Glutamatergic neuron (in vitro differentiated cells): ENCODE data around the gene CSRNP2. TPM values are rescaled to one million over a fixed set of nuclear protein-coding genes. Genes with fewer than 3 reads are reported as not detected.

ENCODE experiments used
- DNase-seq: peaks from one replicate; pipeline ENCODE4 v3.0.0; 2022
- H3K27ac Mint-ChIP-seq: one replicate; pipeline ENCODE4 v1.8.0; 2020; ENCODE audit warnings: mild to moderate bottlenecking, mixed read lengths, inconsistent platforms; ENCODE audit not compliant: unreplicated experiment
- H3K27me3 Mint-ChIP-seq: one replicate; pipeline ENCODE4 v1.8.0; 2020; ENCODE audit warnings: mild to moderate bottlenecking, moderate library complexity, mixed read lengths, inconsistent platforms; ENCODE audit not compliant: unreplicated experiment
- H3K36me3 Mint-ChIP-seq: one replicate; pipeline ENCODE4 v1.8.0; 2020; ENCODE audit warnings: mild to moderate bottlenecking, mixed read lengths, inconsistent platforms; ENCODE audit not compliant: unreplicated experiment
- H3K4me1 Mint-ChIP-seq: one replicate; pipeline ENCODE4 v1.8.0; 2020; ENCODE audit warnings: mild to moderate bottlenecking, low read depth, mixed read lengths, inconsistent platforms; ENCODE audit not compliant: unreplicated experiment
- H3K4me3 Mint-ChIP-seq: one replicate; pipeline ENCODE4 v1.8.0; 2020; ENCODE audit warnings: mild to moderate bottlenecking, mixed read lengths, inconsistent platforms; ENCODE audit not compliant: unreplicated experiment
- H3K9me3 Mint-ChIP-seq: one replicate; pipeline ENCODE4 v1.8.0; 2020; ENCODE audit warnings: mild to moderate bottlenecking, moderate library complexity, mixed read lengths, inconsistent platforms; ENCODE audit not compliant: unreplicated experiment
- total RNA-seq: library from RNA; stranded (reverse); fragmentation: NEBNext Ultra II Directional; extraction: Animal tissue kit (Norgen Biotek cat#: 25700); gene quantifications from one replicate; pipeline ENCODE4 v1.2.1, GENCODE V29; 2021; ENCODE audit not compliant: unreplicated experiment
- TF ChIP-seq, protein P1 (sequence below): fragments of 200-600 bp; sonication (generic); IDR thresholded peaks from one replicate; pipeline ENCODE4 v1.5.0; 2021; ENCODE audit not compliant: partially characterized antibody, unreplicated experiment

The CSRNP2 gene
- total RNA-seq, 1 donor from 2014 or later: 90.6 TPM

DNA sequence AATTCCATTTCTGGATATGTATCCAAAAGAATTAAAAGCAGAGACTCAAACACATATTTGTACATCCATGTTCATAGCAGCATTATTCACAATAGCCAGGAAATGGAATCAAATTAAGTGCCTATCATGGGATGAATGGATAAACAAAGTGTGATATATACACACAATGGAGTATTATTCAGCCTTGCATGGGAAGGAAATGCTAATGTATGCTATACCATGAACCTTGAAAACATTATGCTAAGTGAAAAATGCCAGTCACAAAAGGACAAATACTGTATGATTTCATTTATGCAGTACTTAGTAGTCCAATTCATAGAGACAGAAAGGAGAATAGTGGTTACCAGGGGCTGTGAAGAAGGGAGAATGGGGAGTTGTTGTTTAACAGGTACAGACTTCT, 32.1 kb upstream of the CSRNP2 start:
- H3K36me3 Mint-ChIP-seq: no peaks in the 10 kb centered on the region
- no peak overlapping the region for H3K27ac Mint-ChIP-seq
- no peaks in the 10 kb centered on the region for H3K27me3 Mint-ChIP-seq
- no peaks in the 10 kb centered on the region for H3K4me1 Mint-ChIP-seq
- no peaks in the 10 kb centered on the region for H3K9me3 Mint-ChIP-seq
- DNase-seq: no peak
- H3K4me3 Mint-ChIP-seq: no peak overlapping the region
- TF ChIP-seq, protein P1, sequence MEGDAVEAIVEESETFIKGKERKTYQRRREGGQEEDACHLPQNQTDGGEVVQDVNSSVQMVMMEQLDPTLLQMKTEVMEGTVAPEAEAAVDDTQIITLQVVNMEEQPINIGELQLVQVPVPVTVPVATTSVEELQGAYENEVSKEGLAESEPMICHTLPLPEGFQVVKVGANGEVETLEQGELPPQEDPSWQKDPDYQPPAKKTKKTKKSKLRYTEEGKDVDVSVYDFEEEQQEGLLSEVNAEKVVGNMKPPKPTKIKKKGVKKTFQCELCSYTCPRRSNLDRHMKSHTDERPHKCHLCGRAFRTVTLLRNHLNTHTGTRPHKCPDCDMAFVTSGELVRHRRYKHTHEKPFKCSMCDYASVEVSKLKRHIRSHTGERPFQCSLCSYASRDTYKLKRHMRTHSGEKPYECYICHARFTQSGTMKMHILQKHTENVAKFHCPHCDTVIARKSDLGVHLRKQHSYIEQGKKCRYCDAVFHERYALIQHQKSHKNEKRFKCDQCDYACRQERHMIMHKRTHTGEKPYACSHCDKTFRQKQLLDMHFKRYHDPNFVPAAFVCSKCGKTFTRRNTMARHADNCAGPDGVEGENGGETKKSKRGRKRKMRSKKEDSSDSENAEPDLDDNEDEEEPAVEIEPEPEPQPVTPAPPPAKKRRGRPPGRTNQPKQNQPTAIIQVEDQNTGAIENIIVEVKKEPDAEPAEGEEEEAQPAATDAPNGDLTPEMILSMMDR: no peak

DNA sequence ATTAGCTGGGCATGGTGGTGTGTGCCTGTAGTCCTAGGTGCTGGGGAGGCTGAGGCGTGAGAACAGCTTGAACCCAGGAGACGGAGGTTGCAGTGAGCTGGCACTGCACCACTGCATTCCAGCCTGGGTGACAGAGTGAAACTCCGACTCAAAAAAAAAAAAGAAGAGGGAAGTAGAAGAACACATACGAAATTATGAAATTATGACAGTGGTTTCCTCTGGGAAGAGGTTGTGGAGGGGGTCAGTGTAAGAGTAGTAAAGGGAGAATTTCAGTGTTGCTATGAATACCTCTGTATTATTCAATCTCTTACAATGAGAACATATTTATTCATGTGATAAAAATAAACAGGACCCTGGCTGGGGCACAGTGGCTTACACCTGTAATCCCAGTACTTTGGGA, 24.7 kb upstream of the CSRNP2 start:
- DNase-seq: no peak
- Mint-ChIP-seq H3K4me1 (no peaks in the 10 kb centered on the region), H3K36me3 (no peaks in the 10 kb centered on the region), H3K9me3 (no peaks in the 10 kb centered on the region), H3K27me3 (peaks cover 2% of the 10 kb centered on the region), H3K4me3 (no peak overlapping the region), H3K27ac (no peak overlapping the region)
- TF ChIP-seq, protein P1: no peak

DNA sequence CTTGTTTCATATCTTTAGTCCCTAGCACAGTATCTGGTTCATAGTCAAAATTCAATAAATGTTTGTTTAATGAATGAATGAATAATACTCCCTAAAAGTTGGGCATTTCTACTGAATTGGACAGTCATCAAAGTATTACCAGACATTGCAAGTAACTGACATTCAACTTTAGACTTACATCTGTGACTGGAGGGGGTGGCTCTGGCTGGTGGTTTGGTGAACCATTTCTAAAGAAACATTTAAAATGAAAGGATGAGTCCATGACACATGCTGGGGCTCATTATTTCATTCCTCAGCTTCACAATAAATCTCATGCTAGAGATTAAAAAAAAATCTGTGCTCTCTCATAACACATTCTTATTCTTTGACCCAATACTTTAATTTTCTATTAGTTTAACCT, 20.6 kb upstream of the CSRNP2 start:
- Mint-ChIP-seq H3K4me3 (no peak overlapping the region), H3K27me3 (peaks cover 2% of the 10 kb centered on the region), H3K36me3 (no peaks in the 10 kb centered on the region), H3K4me1 (no peaks in the 10 kb centered on the region), H3K9me3 (peaks cover 1% of the 10 kb centered on the region), H3K27ac (no peak overlapping the region)
- DNase-seq: no peak
- TF ChIP-seq, protein P1: no peak

DNA sequence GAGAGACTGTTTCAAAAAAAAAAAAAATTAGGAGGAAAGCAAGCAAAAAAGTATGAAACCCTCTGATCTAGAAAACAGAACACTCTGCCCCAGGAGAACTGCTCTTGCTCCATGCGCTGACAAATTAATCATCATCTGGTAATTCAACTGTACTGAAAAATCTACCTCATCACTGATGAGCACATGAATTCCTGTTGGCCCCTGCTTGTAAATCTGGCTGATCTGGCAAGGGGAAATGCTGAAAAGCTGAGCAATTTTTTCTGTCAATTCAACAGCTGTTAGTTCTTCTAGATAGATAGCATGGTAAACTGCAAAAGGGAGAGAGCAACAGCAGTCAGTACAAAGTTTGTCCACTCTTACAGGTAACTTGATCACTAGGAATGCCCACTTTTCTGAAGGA, 15.2 kb upstream of the CSRNP2 start:
- Mint-ChIP-seq H3K9me3 (peaks cover 1% of the 10 kb centered on the region), H3K36me3 (no peaks in the 10 kb centered on the region), H3K27ac (no peak overlapping the region), H3K4me3 (no peak overlapping the region), H3K4me1 (no peaks in the 10 kb centered on the region), H3K27me3 (no peaks in the 10 kb centered on the region)
- DNase-seq: no peak
- TF ChIP-seq, protein P1: no peak

DNA sequence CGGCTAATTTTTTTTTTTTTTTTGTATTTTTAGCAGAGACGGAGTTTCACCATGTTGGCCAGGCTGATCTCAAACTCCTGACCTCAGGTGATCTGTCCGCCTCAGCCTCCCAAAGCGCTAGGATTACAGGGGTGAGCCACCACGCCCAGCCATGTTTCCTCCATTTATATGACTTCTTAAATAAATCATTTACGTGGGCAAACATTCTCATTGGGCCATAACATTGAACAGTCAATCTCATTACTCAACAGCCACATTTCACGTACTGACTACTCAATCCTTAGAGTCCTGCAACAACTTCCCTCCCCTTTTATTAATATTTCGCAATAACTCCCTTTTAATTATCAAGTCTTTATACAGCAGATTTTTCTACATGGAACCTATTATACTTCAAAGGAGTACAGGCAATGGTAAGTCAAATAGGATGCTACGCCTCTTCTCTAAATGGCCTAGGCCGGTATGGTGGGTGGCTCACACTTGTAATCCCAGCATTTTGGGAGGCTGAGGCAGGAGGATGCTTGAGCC, 7.4 kb upstream of the CSRNP2 start:
- DNase-seq: no peak
- no peaks in the 10 kb centered on the region for H3K27me3 Mint-ChIP-seq
- TF ChIP-seq, protein P1: no peak
- H3K27ac Mint-ChIP-seq: no peak overlapping the region
- H3K9me3 Mint-ChIP-seq: no peaks in the 10 kb centered on the region
- no peak overlapping the region for H3K4me3 Mint-ChIP-seq
- no peaks in the 10 kb centered on the region for H3K36me3 Mint-ChIP-seq
- no peaks in the 10 kb centered on the region for H3K4me1 Mint-ChIP-seq
